ENCODE measurements around the gene ZNF518A. TPM values are rescaled to one million over a fixed set of nuclear protein-coding genes. Genes with fewer than 3 reads are reported as not detected.
A peak's percentile ranks its signal among the peaks of the same experiment; 100 is the strongest.

ZNF518A gene
- total and polyA plus RNA-seq, 10 donors: 5.1 to 45.7 (median 27.2) TPM

DNA sequence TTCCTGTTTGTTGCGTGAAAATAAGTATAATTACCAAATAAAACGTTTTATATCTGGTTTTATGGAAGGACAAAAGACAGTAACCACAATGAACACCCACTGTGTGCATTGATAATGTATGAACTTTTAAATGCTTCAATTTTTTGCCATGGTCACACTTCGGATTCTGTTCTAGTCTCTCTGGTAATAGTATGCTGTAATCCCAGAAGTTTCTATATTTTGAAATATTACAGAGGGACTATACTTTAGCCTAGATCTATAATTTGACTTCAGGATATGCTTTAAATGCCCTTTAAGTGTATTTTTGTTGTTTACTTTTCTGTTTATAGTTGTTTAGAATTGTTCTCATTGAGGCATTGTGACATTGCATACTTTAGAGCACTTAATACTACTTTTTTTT is 1.5 kb downstream of the ZNF518A start:
- H3K27me3 ChIP-seq (replicated peaks in 1 of 7): peaks cover 0 to 23% (median 11%) of the 10 kb centered on the region in 7 donors
- peaks cover 0 to 40% (median 23%) of the 10 kb centered on the region in 6 donors for H3K36me3 ChIP-seq
- peak overlapping the region in 1 of 8 donors; percentile 83 for H3K4me3 ChIP-seq
- 54 to 74% (median 63%) methylated on average over 3 of the region's 3 CpGs for WGBS, 5 donors
- TF ChIP-seq POLR2A (IDR thresholded peaks at IDR 0.05): no peak
- no peak overlapping the region for H3K27ac ChIP-seq
- peaks cover 6 to 24% (median 20%) of the 10 kb centered on the region in 6 donors for H3K4me1 ChIP-seq
- DNase-seq: no peak
- H3K9me3 ChIP-seq: peaks cover 0 to 9% (median 2%) of the 10 kb centered on the region in 8 donors
- intact Hi-C loops (cut with DNase I; ENCODE audit: low total_unique reads): no loop called here

DNA sequence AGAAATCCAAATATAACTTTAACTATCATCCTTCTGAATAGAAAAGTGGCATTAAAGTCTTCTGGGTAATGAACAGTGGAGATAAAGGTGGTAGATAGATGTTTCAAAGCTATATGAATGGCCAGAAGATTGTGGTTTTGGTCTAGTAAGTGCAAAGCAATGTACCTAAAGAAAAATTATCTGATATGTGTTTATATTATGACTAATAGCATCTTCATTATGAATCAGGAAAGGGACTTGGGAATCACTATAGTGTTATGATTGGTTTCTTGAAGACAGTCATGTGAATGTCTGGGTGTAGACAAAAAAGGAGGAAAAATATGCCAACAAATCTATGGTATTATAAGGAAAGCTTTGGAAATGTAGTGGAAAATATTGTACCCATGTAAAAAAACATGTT is 3.0 kb downstream of the ZNF518A start:
- peaks cover 0 to 9% (median 2%) of the 10 kb centered on the region in 8 donors for H3K9me3 ChIP-seq
- intact Hi-C loops (cut with DNase I; ENCODE audit: low total_unique reads): no loop called here

GRCh38 chr10:96136810-96137209 is 6.7 kb downstream of the ZNF518A start:
- Histone ChIP-seq H3K27ac (no peak overlapping the region), H3K4me3 (no peak overlapping the region), H3K36me3 (peaks cover 0 to 92% (median 47%) of the 10 kb centered on the region in 6 donors), H3K4me1 (peaks cover 0 to 5% (median 1%) of the 10 kb centered on the region in 6 donors), H3K9me3 (no peaks in the 10 kb centered on the region), H3K27me3 (replicated peaks in 1 of 7) (no peaks in the 10 kb centered on the region)
- intact Hi-C loops (cut with DNase I; ENCODE audit: low total_unique reads): no loop called here
- WGBS, 5 donors: 91 to 99% (median 95%) methylated on average over 5 of the region's 5 CpGs
- DNase-seq: no peak
- TF ChIP-seq, protein P1, sequence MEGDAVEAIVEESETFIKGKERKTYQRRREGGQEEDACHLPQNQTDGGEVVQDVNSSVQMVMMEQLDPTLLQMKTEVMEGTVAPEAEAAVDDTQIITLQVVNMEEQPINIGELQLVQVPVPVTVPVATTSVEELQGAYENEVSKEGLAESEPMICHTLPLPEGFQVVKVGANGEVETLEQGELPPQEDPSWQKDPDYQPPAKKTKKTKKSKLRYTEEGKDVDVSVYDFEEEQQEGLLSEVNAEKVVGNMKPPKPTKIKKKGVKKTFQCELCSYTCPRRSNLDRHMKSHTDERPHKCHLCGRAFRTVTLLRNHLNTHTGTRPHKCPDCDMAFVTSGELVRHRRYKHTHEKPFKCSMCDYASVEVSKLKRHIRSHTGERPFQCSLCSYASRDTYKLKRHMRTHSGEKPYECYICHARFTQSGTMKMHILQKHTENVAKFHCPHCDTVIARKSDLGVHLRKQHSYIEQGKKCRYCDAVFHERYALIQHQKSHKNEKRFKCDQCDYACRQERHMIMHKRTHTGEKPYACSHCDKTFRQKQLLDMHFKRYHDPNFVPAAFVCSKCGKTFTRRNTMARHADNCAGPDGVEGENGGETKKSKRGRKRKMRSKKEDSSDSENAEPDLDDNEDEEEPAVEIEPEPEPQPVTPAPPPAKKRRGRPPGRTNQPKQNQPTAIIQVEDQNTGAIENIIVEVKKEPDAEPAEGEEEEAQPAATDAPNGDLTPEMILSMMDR (IDR thresholded peaks at IDR 0.05 in 8 of 11, conservative IDR thresholded peaks at IDR 0.05 in 3 of 11): no peak
- TF ChIP-seq POLR2A (IDR thresholded peaks at IDR 0.05) (no peak), POLR2AphosphoS5 (IDR thresholded peaks at IDR 0.05) (no peak)

More for the DNA sequence above, 3.0 kb downstream of the ZNF518A start:
- Histone ChIP-seq H3K4me1 (peaks cover 6 to 24% (median 20%) of the 10 kb centered on the region in 6 donors), H3K4me3 (no peak overlapping the region), H3K27ac (no peak overlapping the region), H3K36me3 (peaks cover 0 to 55% (median 33%) of the 10 kb centered on the region in 6 donors), H3K27me3 (replicated peaks in 1 of 7) (peaks cover 0 to 9% (median 2%) of the 10 kb centered on the region in 7 donors)
- TF ChIP-seq POLR2A (IDR thresholded peaks at IDR 0.05) (no peak), POLR2AphosphoS5 (IDR thresholded peaks at IDR 0.05) (no peak)
- TF ChIP-seq, protein P1 (IDR thresholded peaks at IDR 0.05 in 8 of 11, conservative IDR thresholded peaks at IDR 0.05 in 3 of 11): no peak
- DNase-seq: no peak

DNA sequence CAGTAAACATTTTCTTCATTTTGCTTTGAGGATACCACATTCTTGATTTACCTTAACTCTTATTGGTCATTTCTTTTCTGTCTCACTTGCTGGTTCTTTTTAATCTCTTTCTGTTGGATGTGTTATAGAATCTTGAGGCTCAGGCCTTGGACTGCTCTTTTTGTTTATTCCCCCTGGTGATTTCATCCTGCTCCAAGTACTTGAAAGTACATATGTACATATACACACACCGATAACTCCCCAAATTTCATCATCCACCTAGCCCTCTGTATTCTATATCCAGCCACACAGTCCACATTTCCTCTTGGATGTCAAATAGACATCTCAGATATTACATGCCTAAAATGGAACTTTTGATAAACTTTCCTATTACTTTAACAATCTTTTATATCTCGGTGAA is 7.5 kb downstream of the ZNF518A start:
- intact Hi-C loops (cut with DNase I; ENCODE audit: low total_unique reads): no loop called here
- Histone ChIP-seq H3K27me3 (replicated peaks in 1 of 7) (no peaks in the 10 kb centered on the region), H3K36me3 (peaks cover under 1 to 96% (median 49%) of the 10 kb centered on the region in 6 donors), H3K27ac (no peak overlapping the region), H3K4me3 (no peak overlapping the region), H3K9me3 (no peaks in the 10 kb centered on the region), H3K4me1 (no peaks in the 10 kb centered on the region)
- TF ChIP-seq, protein P1 (IDR thresholded peaks at IDR 0.05 in 8 of 11, conservative IDR thresholded peaks at IDR 0.05 in 3 of 11): no peak
- no peak for TF ChIP-seq POLR2A (IDR thresholded peaks at IDR 0.05)
- no peak for TF ChIP-seq POLR2AphosphoS5 (IDR thresholded peaks at IDR 0.05)
- WGBS, 5 donors: 95 to 100% (median 97%) methylated on average over 2 of the region's 2 CpGs
- DNase-seq: no peak

- 56 to 75% (median 70%) methylated on average over 1 of the region's 1 CpG for whole genome bisulfite sequencing, 5 donors
- Histone ChIP-seq H3K36me3 (peaks cover 2 to 97% (median 54%) of the 10 kb centered on the region in 6 donors), H3K27me3 (replicated peaks in 1 of 7) (no peaks in the 10 kb centered on the region), H3K27ac (no peak overlapping the region), H3K4me3 (no peak overlapping the region), H3K9me3 (no peaks in the 10 kb centered on the region), H3K4me1 (no peaks in the 10 kb centered on the region)
- intact Hi-C loops (cut with DNase I; ENCODE audit: low total_unique reads): no loop called here
- DNase-seq: no peak
- no peak for TF ChIP-seq POLR2A (IDR thresholded peaks at IDR 0.05)
- TF ChIP-seq, protein P1 (IDR thresholded peaks at IDR 0.05 in 8 of 11, conservative IDR thresholded peaks at IDR 0.05 in 3 of 11): no peak
- TF ChIP-seq POLR2AphosphoS5 (IDR thresholded peaks at IDR 0.05): no peak
Measured at GRCh38 chr10:96138102-96138501, 8.0 kb downstream of the ZNF518A start.
